GM19240 (cell line): Measurements from ENCODE around the gene RGL3.
"Not testable (repeated sequence)": the region's sequence is repeated elsewhere in the genome, so short reads cannot be mapped to it uniquely, and the experiment has no call there.

Experiments used
- DNase-seq: peaks from one replicate; pipeline ENCODE4 v3.0.0; 2011; ENCODE audit warnings: low spot score; ENCODE audit not compliant: insufficient read length

RGL3 gene

DNA sequence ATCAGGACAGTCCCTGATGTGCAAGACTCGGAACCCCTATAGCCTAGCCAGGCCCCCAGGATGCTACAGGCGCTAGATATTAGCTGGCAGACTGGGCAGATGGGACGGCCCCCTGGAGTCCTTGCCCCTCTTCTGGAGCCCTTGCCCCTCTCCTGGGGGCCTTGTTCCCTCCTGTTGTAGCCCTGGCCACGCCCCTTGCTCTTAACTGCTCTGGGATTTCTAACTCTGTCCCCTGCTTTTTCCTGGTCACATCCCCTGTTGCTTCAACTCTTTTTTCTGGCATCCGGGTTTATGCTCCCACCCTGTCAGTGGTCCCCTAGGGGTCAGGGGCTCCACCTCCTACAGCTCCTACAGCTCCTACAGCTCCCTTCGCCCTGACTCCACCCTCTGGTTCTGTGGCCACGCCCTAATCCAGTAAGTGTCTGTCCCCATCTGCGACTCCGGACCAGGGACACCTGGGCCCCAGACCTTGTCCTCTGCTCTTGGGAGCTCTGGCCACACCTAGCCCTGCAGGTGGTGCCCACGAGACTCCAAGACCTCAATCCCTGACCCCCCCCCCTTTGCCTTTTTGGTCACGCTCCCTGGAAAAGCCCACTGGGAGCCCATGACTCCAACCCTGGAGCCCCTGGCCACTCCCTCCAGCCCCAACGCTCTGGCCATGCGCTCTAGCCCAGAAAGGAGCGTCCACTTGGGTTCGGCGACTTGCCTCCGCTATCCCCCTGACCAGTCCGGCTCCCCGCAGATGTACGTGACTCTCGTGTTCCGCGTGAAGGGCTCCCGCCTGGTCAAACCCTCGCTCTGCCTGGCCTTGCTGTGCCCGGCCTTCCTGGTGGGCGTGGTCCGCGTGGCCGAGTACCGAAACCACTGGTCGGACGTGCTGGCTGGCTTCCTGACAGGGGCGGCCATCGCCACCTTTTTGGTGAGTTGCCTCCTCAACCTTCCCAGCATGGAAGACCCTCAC, 57.1 kb downstream of the RGL3 start:
- no peak for DNase-seq

DNA sequence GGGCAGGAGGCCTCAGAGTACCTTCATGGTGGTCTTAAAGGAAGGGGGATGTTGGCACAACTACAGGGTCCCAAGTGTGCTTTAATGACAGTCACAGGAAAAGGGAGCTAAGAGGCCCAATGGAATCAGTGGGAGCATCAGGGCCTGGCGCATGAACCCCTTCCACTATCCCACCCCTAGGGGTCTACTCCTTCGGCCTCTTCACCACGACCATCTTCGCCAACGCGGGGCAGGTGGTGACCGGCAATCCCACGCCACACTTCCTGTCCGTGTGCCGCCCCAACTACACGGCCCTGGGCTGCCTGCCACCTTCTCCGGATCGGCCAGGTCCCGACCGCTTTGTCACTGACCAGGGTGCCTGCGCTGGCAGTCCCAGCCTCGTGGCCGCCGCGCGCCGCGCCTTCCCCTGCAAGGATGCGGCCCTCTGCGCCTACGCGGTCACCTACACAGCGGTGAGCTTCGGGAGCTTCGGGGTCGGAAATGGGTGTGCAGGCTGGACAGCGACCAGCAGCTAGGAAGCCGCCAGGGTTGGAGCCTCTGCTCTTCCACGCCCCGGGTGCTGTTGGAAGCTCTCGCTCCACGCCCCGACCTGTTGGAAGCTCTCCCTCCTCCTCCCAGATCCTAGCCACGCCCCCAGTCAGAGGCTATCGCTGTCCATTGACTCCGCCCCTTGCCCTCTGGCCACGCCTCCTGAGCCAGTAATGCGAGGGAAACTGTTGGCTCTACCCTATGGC, 57.9 kb downstream of the RGL3 start:
- DNase-seq = no peak

DNA sequence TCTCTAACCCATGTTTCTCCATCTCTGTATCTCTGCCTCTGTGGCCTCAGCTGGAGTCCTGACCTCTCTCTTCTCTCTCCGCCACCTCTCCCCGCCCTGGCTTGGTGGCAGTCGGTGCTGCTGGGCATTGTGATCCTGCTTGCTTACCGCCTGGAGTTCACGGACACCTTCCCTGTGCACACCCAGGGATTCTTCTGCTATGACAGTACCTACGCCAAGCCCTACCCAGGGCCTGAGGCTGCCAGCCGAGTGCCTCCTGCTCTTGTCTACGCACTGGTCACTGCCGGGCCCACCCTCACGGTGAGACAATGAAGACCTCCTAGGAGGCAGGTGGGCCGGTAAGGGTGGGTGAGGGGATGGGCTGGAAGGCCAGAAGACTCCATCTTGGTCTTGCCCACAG, 59.7 kb downstream of the RGL3 start:
- DNase-seq = no peak

DNA sequence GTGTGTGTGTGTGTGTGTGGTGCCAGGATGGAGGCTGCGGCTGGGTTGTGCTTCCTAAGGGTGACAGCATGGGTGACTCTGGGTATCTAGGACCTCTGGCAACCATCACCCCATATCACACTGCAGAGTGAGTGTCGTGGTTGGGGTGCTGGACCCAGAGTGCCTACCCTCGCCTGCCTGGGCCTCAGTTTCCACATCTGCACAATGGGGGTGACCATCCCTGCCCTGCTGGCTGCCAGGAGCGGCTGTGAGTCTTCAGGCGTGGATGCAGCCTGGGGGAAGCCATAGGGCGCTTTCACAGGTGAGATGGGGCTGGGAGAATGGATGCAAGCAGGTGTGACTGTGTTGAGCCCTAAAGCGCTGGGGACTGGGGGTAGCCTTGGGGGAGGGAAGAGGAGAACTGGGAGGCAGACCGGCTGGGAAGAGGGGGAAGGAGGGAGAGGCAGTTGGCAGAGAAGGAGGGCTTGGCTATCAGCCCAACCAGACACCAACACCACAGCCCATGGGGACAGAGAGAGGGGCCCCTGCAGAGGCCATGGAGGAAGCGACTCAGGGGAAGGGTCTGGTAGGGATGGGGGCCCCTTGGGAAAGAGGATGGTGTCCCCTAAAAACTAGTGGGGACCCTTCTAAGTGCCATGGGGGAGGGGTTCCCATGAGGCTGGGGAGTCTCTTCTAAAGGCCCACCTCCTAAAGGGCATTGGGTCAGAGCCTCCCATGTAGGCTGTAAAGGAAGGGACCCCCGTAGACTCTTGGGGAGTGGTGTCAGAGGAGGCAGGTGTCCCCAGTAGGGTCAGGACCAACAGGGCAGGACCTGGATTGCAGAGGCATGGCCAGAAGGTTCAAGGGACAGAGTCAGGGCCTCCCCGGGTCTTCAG, 62.2 kb downstream of the RGL3 start:
- DNase-seq = no peak

DNA sequence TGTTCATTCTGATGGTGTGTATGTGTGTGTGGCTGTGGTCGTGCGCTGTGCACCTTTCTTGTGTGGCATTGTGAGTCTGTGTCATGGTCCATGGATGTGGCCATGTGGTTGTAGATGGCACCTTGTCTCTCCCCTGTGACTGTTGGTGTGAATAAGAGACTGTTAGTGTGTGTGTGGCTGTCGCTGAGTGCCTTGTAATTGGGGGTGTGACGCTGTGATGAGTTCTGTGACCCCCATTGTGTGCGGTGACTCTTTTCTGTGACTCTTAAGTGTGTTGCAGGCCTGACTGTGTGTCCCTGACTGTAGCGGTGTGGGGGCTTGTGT, 63.1 kb downstream of the RGL3 start:
- no peak for DNase-seq

DNA sequence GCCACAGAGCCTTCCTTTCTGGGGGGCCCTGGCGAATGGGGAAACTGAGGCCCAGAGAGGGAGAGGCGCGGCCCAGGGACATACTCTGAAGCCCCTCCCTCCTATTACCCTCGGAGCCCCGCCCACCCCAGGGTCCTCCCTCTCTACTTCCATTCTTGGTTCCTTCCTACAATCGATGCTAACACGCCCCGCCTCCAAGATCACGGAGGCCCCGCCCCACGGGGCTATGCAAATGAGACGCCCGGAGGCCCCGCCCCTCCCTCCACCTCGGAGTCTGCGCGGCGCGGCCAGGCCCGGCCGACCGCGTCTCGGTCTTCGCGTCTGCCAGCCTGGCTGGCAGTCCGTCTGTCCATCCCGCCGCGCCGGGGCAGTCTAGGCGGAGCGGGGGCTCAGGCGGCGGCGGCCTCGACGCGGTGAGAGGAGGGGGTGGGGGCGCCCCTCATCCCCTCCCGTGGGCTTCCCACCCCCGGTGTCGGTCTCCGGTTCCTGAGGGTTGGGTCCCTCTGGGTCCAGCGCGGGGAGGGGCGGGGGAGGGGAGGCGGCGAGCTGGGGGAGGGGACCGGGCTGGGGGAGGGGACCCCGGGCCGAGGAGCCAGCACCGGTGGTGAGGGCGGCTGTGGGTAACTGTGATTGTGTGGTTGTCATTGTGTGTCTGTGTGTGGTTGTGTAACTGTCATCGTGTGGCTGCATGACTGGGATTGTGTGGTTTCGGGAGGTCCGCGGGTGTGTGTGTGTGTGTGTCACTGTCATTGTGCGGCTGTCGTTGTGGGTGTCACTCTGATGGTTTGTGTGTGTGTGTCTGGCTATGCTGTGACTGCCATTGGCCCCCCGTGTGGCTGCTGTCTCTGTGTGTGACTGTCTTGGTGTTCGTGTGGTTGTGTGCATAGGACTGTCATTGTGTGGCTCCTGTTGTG, 63.7 kb downstream of the RGL3 start, which contains the start of gene PLPPR2:
TSS of gene PLPPR2 (plus strand) at position 273 of the 914 bp plus-strand sequence. CDS start 2,242 bp downstream, outside the sequence.
- DNase-seq = peak; percentile 80

DNA sequence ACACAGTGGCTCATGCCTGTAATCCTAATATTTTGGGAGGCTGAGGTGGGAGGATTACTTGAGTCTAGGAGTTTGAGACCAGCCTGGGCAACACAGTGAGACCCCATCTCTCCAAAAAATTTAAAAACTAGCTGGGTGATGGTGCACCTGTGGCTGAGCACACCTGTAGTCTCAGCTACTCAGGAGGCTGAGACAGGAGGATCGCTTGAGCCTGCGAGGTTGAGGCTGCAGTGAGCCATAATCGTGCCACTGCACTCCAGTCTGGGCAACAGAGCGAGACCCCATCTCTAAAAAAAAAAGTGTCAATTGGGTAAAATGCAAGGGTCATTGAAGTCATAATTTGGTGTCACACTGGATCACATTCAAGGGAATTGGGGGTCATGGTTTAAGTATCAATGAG, 65.0 kb downstream of the RGL3 start:
- not testable (repeated sequence) for DNase-seq

DNA sequence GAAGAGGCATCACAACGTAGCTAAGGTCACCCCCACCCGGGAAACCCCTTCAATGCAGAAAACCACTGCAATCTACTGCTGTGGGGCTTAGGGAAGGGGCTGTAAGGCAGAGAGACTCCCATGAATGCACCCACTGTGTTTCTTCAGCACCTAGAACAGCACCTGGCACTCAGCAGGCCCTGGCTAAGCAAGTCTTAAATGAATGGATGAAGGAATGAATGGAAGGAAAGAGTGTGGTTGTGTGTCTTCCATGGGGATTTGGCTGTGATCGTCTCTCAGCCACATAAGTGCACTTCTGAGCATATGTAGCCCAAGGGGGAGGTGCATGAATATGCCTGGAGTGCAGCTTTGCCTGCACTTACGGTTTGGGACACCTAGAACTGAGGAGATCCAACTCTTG, 69.9 kb downstream of the RGL3 start:
- no peak for DNase-seq

DNA sequence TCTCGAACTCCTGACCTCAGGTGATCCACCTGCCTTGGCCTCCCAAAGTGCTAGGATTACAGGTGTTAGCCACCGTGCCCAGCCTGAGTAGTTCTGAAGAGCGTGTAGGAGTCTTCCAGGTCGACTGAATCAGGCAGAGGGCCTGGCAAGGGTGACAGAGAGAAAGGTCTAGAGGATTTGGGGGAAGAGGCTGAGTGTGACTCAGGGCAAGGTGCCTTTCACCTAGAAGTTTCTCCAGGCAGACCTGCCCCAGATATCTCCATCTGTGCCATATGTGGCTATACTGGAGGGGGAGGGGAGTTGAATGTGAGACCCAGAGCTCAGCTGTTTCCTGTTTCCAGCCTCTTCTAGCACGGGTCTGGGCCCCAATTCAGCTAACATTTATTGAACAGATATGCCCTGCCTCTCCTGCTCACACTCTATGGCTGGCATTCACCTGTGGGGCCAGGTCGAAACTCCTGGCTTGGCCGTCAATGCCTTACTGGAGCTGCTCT, 71.5 kb downstream of the RGL3 start:
- no peak for DNase-seq

DNA sequence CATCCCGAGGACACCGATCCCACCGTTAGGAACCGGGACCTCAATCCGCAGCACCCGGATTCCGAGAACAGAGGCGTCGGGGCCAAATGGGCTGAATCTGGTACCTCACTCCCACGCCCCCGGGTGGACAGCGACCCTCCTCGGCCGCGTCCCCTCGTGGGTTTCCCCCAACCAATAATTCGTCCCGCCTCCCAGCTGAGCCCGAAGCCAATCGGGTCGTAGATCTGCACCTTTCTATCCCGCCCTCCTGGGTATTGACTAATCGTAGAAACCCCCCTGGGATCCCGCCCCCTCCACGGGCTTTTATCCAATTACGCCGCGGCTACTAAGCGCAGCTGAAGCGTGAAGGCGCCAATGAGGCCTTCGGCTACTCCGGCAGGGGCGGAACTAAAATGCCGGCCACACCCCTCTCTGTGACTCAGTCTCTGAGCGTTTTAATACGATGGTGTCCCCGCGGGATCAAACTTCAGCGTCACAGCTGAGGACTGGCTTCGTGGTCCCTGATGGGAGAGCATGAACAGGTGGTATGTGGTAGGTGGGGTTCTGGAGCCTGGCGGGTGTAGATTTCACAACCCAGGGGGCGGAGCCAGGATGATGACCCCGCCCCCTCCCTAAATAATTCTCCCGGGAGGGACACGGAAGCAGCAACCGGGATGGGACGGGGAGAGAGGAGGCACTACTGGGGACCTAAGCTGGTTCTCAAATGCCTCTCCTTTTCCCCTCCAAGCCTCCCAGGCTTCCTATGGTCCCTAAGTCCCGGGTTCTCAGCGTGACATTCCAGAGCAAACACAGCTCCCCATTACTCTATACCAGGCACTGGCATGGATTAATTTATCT, 72.8 kb downstream of the RGL3 start, which contains the start of the genes CCDC159 and TMEM205:
TSS of gene CCDC159 (plus strand) at position 416 of the 837 bp plus-strand sequence. CDS start at position 504, 88 bp downstream.
TSS of gene TMEM205 (minus strand) at position 165 of the 837 bp plus-strand sequence. CDS start 649 bp downstream, outside the sequence.
- peak; percentile 98 for DNase-seq

DNA sequence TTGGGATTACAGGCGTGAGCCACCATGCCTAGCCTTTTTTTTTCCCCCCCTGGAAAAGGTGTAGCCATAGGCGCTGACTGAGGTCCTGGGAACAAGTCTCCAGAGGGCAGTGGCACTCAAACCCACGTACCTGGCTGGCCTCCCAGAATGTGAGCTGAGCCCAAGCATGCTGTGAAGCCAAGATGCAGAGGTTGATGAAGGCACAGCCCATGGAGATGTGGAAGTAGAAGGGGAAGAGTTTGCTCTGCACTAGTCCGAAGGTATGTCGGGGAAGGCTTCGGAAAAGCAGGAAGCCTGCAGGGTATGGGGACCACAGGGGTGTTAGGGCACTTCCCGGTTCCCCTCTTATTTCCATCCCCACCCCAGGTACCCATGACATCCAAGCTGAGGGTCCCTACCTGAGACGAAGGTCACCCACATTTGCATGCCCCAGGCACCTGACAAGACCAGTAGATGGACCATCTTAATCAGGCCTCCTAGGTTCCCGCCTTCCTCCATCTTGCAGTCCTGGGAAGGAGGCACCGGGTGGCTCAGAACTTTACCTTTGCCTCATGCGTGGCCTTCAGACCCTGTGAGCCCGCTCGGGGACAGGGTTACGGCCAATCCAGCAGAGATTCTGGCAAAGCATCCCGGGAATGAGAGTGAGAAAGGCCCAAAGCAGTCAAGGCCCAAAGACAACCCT, 73.9 kb downstream of the RGL3 start:
- no peak for DNase-seq
